CD14-positive monocyte (primary cell): ENCODE measurements around the gene CD248. TPM values are rescaled to one million over a fixed set of nuclear protein-coding genes. Genes with fewer than 3 reads are reported as not detected.

Source experiments
- DNase-seq, 3 donors: peaks; one replicate each; pipeline ENCODE4 v3.0.0-alpha.2; 2011 to 2022
- H2AFZ ChIP-seq: 2 replicates; pipeline ENCODE4 v1.6.0; 2012; ENCODE audit warnings: mild to moderate bottlenecking, low read depth, low read length, inconsistent platforms; ENCODE audit not compliant: insufficient read depth, poor library complexity, severe bottlenecking
- H3K27ac ChIP-seq, 2 donors: 1 replicate in 1 of 2; 2 replicates in 1 of 2; pipeline ENCODE4 v1.5.1; 2012 to 2013; ENCODE audit warnings: low read length in 2 of 2, control low read depth in 1 of 2, inconsistent platforms in 1 of 2, low read depth in 1 of 2, mild to moderate bottlenecking in 1 of 2
- H3K27me3 ChIP-seq, 2 donors: one replicate each; pipeline versions ENCODE4 v1.6.0 to v1.6.1; 2011 to 2013; ENCODE audit warnings: low read length in 2 of 2; ENCODE audit not compliant: control insufficient read depth in 2 of 2, insufficient read depth in 2 of 2
- H3K36me3 ChIP-seq, 2 donors: replicated peaks in 1 of 2; 1 replicate in 1 of 2; 2 replicates in 1 of 2; pipeline versions ENCODE4 v1.5.1 to v1.6.1; 2012 to 2013; ENCODE audit warnings: low read length in 2 of 2, control low read depth in 1 of 2, inconsistent platforms in 1 of 2, mild to moderate bottlenecking in 1 of 2; ENCODE audit not compliant: insufficient read depth in 2 of 2, control insufficient read depth in 1 of 2
- H3K4me1 ChIP-seq, 2 donors: 1 replicate in 1 of 2; 2 replicates in 1 of 2; pipeline versions ENCODE4 v1.5.1 to v1.6.1; 2012 to 2013; ENCODE audit warnings: low read length in 2 of 2, control low read depth in 1 of 2, inconsistent platforms in 1 of 2, mild to moderate bottlenecking in 1 of 2, moderate library complexity in 1 of 2; ENCODE audit not compliant: insufficient read depth in 2 of 2, control insufficient read depth in 1 of 2
- H3K4me2 ChIP-seq: replicated peaks from 2 replicates; pipeline ENCODE3; 2012; ENCODE audit warnings: low read length, moderate library complexity, mild to moderate bottlenecking; ENCODE audit not compliant: poor library complexity, severe bottlenecking; ENCODE audit errors: extremely low read depth
- H3K4me3 ChIP-seq, 3 experiments: fragments of 200-600 bp in 1 of 3; sonication (generic) in 1 of 3; replicated peaks in 1 of 3; 1 replicate in 2 of 3; 2 replicates in 1 of 3; pipeline ENCODE4 v1.5.1; 2011 to 2013; ENCODE audit warnings: low read length in 3 of 3, mild to moderate bottlenecking in 3 of 3, control low read depth in 2 of 3, low read depth in 2 of 3, inconsistent platforms in 1 of 3, moderate library complexity in 1 of 3
- H3K79me2 ChIP-seq: 2 replicates; pipeline ENCODE4 v1.6.0; 2012; ENCODE audit warnings: mild to moderate bottlenecking, control low read depth, inconsistent platforms, low read length, moderate library complexity; ENCODE audit not compliant: insufficient read depth
- H3K9ac ChIP-seq: 2 replicates; pipeline ENCODE4 v1.6.0; 2017; ENCODE audit warnings: low read length, mild to moderate bottlenecking; ENCODE audit not compliant: insufficient read depth, poor library complexity, severe bottlenecking
- H3K9me3 ChIP-seq, 2 donors: replicated peaks in 1 of 2; 1 replicate in 1 of 2; 2 replicates in 1 of 2; pipeline versions ENCODE4 v1.5.1 to v1.6.1; 2012 to 2013; ENCODE audit warnings: low read length in 2 of 2, control low read depth in 1 of 2; ENCODE audit not compliant: control insufficient read depth in 1 of 2, insufficient read depth in 1 of 2
- H4K20me1 ChIP-seq: 2 replicates; pipeline ENCODE4 v1.6.0; 2012; ENCODE audit warnings: mild to moderate bottlenecking, low read length, control low read depth, moderate library complexity; ENCODE audit not compliant: insufficient read depth
- H3K27ac Mint-ChIP-seq, 7 donors: one replicate each; pipeline ENCODE4 v1.8.0; 2020; ENCODE audit warnings: mild to moderate bottlenecking in 7 of 7, mixed read lengths in 7 of 7, moderate library complexity in 6 of 7, inconsistent platforms in 2 of 7
- H3K27me3 Mint-ChIP-seq, 3 donors: one replicate each; pipeline ENCODE4 v1.8.0; 2021 to 2022; ENCODE audit warnings: low read depth in 3 of 3, mild to moderate bottlenecking in 3 of 3, mixed read lengths in 3 of 3, moderate library complexity in 3 of 3, inconsistent platforms in 1 of 3
- H3K36me3 Mint-ChIP-seq, 2 donors: one replicate each; pipeline ENCODE4 v1.8.0; 2020; ENCODE audit warnings: mixed read lengths in 2 of 2, inconsistent platforms in 1 of 2, mild to moderate bottlenecking in 1 of 2
- H3K4me1 Mint-ChIP-seq: one replicate; pipeline ENCODE4 v1.8.0; 2020; ENCODE audit warnings: mild to moderate bottlenecking, mixed read lengths
- H3K4me3 Mint-ChIP-seq, 2 donors: one replicate each; pipeline ENCODE4 v1.8.0; 2020; ENCODE audit warnings: mild to moderate bottlenecking in 2 of 2, mixed read lengths in 2 of 2, moderate library complexity in 1 of 2
- H3K9me3 Mint-ChIP-seq, 7 donors: one replicate each; pipeline ENCODE4 v1.8.0; 2020 to 2022; ENCODE audit warnings: mixed read lengths in 7 of 7, mild to moderate bottlenecking in 6 of 7, moderate library complexity in 6 of 7, inconsistent platforms in 2 of 7
- CTCF ChIP-seq: fragments of 200-600 bp; IDR thresholded peaks from one replicate; pipeline ENCODE4 v1.8.0; 2022; ENCODE audit warnings: antibody characterized with exemption, mild to moderate bottlenecking
- WGBS: methylation state at CpG from one replicate; pipeline ENCODE4 v1.1.5; 2013; ENCODE audit warnings: missing lambda C conversion rate; ENCODE audit not compliant: insufficient coverage; 5-methylcytosine and 5-hydroxymethylcytosine counted together
- intact Hi-C, 2 donors: fragments of 100-400 bp; cut with micrococcal nuclease; formaldehyde crosslinking; loops; one replicate each; pipeline versions ENCODE4 v1.15.0 to v1.15.1; 2023
- polyA plus RNA-seq, 3 donors: library from polyadenylated mRNA; depleted of rRNA in 1 of 3; unstranded in 2 of 3; stranded (reverse) in 1 of 3; fragments of 300-500 nt in 2 of 3; fragments of >200 nt in 1 of 3; fragmentation: Illumina TruSeq in 2 of 3; gene quantifications; 1 replicate in 2 of 3; 2 replicates in 1 of 3; pipeline ENCODE4 v1.2.3, GENCODE V29; 2012 to 2021

Gene CD248
- polyA plus RNA-seq, 3 donors, result 0.05 to 0.13 TPM; not detected in 1

GRCh38 chr11:66331542-66332370, 14.9 kb upstream of the CD248 start:
- WGBS, result 96% methylated on average over 8 of the region's 12 CpGs
- no peak for DNase-seq
- no peak overlapping the region for H3K4me3 ChIP-seq
- peaks cover 29% of the 10 kb centered on the region for H4K20me1 ChIP-seq
- H3K27ac ChIP-seq, result no peak overlapping the region
- H2AFZ ChIP-seq, result no peak overlapping the region
- no peaks in the 10 kb centered on the region for H3K27me3 ChIP-seq
- TF ChIP-seq CTCF, result no peak
- H3K36me3 ChIP-seq, result peaks cover 25 to 32% of the 10 kb centered on the region in 2 donors
- H3K4me3 Mint-ChIP-seq, result no peak overlapping the region
- no peaks in the 10 kb centered on the region for H3K9me3 Mint-ChIP-seq
- H3K4me1 ChIP-seq, result peaks cover 29 to 34% of the 10 kb centered on the region in 2 donors
- no peak overlapping the region for H3K9ac ChIP-seq
- H3K79me2 ChIP-seq, result peaks cover 13% of the 10 kb centered on the region
- no peaks in the 10 kb centered on the region for H3K9me3 ChIP-seq
- H3K27ac Mint-ChIP-seq, result peak overlapping the region in 1 of 7 donors; percentile 46
- intact Hi-C loops, result no loop called here
- no peak overlapping the region for H3K4me2 ChIP-seq
- peaks cover 0 to 3% (median 0%) of the 10 kb centered on the region in 3 donors for H3K27me3 Mint-ChIP-seq
- peaks cover 34% of the 10 kb centered on the region for H3K4me1 Mint-ChIP-seq
- peaks cover 22 to 29% of the 10 kb centered on the region in 2 donors for H3K36me3 Mint-ChIP-seq

- Histone ChIP-seq H3K4me1 (peaks cover 22 to 28% of the 10 kb centered on the region in 2 donors), H3K79me2 (peaks cover 9% of the 10 kb centered on the region), H3K27me3 (no peaks in the 10 kb centered on the region), H3K9ac (no peak overlapping the region), H3K36me3 (peaks cover 25 to 32% of the 10 kb centered on the region in 2 donors), H3K4me2 (no peak overlapping the region), H4K20me1 (peaks cover 24% of the 10 kb centered on the region), H3K9me3 (no peaks in the 10 kb centered on the region), H3K4me3 (no peak overlapping the region), H2AFZ (no peak overlapping the region), H3K27ac (no peak overlapping the region)
- DNase-seq, result no peak
- Mint-ChIP-seq H3K27me3 (peaks cover 0 to 3% (median 2%) of the 10 kb centered on the region in 3 donors), H3K4me1 (peaks cover 27% of the 10 kb centered on the region), H3K9me3 (no peaks in the 10 kb centered on the region), H3K27ac (no peak overlapping the region), H3K36me3 (peaks cover 22 to 28% of the 10 kb centered on the region in 2 donors), H3K4me3 (no peak overlapping the region)
- 96% methylated on average over 5 of the region's 10 CpGs for WGBS
- intact Hi-C loops, result no loop called here
- TF ChIP-seq CTCF, result no peak
Observed at GRCh38 chr11:66330931-66331330, 14.1 kb upstream of the CD248 start.
